IMR-90 (cell line): ENCODE data around the gene PLXNA4. TPM values are rescaled to one million over a fixed set of nuclear protein-coding genes. Genes with fewer than 3 reads are reported as not detected.

Experiments used
- ATAC-seq: fragments of 200-7000 bp; cut with Tn5 transposase; 2 replicates; pipeline ENCODE4 v1.9.1; 2020; ENCODE audit warnings: low read depth, mild to moderate bottlenecking, moderate library complexity
- BruUV-seq: library from RNA; stranded (reverse); fragments of 400-500 nt; replicated peaks from 2 replicates; lab custom pipeline; 2021; lab: Mats Ljungman, UMichigan
- CTCF ChIA-PET: fragments of 300-600 bp; formaldehyde crosslinking; extraction: SDS; loops from one replicate; lab custom pipeline; 2021; ENCODE audit warnings: antibody characterized with exemption; lab: Yijun Ruan, JAX
- POLR2A ChIA-PET: fragments of 300-600 bp; sonication (Branson Sonifier 250); formaldehyde crosslinking; loops from one replicate; lab custom pipeline; 2022; ENCODE audit warnings: antibody characterized with exemption; ENCODE audit not compliant: unreplicated experiment; lab: Charles Lee
- DNase-seq: peaks from one replicate; pipeline ENCODE4 v3.0.0; 2013
- H2AFZ ChIP-seq: replicated peaks from 2 replicates; pipeline ENCODE3; 2013; ENCODE audit warnings: low read length, mild to moderate bottlenecking; ENCODE audit not compliant: poor library complexity
- H2AK5ac ChIP-seq: 2 replicates; pipeline ENCODE4 v1.6.1; 2013; ENCODE audit warnings: low read depth, low read length, inconsistent platforms
- H2AK9ac ChIP-seq: replicated peaks from 2 replicates; pipeline ENCODE3; 2013; ENCODE audit warnings: mild to moderate bottlenecking, low read depth, low read length, moderate library complexity; ENCODE audit not compliant: poor library complexity
- H2BK120ac ChIP-seq: 2 replicates; pipeline ENCODE4 v1.6.1; 2013; ENCODE audit warnings: low read depth, low read length, inconsistent platforms
- H2BK15ac ChIP-seq: 3 replicates; pipeline ENCODE4 v1.6.1; 2013; ENCODE audit warnings: low read depth, low read length, inconsistent platforms
- H2BK20ac ChIP-seq: 2 replicates; pipeline ENCODE4 v1.6.1; 2013; ENCODE audit warnings: low read depth, mild to moderate bottlenecking, inconsistent platforms, low read length, moderate library complexity
- H2BK5ac ChIP-seq: 2 replicates; pipeline ENCODE4 v1.6.1; 2013; ENCODE audit warnings: mild to moderate bottlenecking, low read depth, low read length, inconsistent platforms; ENCODE audit not compliant: poor library complexity, severe bottlenecking
- H3K14ac ChIP-seq: replicated peaks from 2 replicates; pipeline ENCODE4 v1.6.1; 2013; ENCODE audit warnings: low read depth, low read length, inconsistent platforms
- H3K18ac ChIP-seq: 2 replicates; pipeline ENCODE4 v1.6.1; 2013; ENCODE audit warnings: low read depth, low read length, control low read depth
- H3K23ac ChIP-seq: 2 replicates; pipeline ENCODE4 v1.6.1; 2013; ENCODE audit warnings: low read depth, low read length, inconsistent platforms
- H3K27ac ChIP-seq: 2 replicates; pipeline ENCODE4 v1.5.1; 2013; ENCODE audit warnings: mild to moderate bottlenecking, control low read depth, low read length; ENCODE audit not compliant: insufficient read depth
- H3K27me3 ChIP-seq: 2 replicates; pipeline ENCODE4 v1.6.1; 2013; ENCODE audit warnings: low read length; ENCODE audit not compliant: control insufficient read depth, insufficient read depth
- H3K36me3 ChIP-seq: 2 replicates; pipeline ENCODE4 v1.6.1; 2013; ENCODE audit warnings: low read length, mixed read lengths; ENCODE audit not compliant: control insufficient read depth, insufficient read depth
- H3K4ac ChIP-seq: 2 replicates; pipeline ENCODE4 v1.6.1; 2013; ENCODE audit warnings: low read depth, low read length, inconsistent platforms
- H3K4me1 ChIP-seq: 2 replicates; pipeline ENCODE4 v1.6.1; 2013; ENCODE audit warnings: low read length, mixed read lengths; ENCODE audit not compliant: control insufficient read depth, insufficient read depth
- H3K4me2 ChIP-seq: 2 replicates; pipeline ENCODE4 v1.6.1; 2013; ENCODE audit warnings: low read depth, mild to moderate bottlenecking, control low read depth, low read length, moderate library complexity
- H3K4me3 ChIP-seq: 2 replicates; pipeline ENCODE4 v1.5.1; 2013; ENCODE audit warnings: low read depth, mild to moderate bottlenecking, control low read depth, low read length, moderate library complexity; ENCODE audit not compliant: insufficient read depth
- H3K56ac ChIP-seq: 2 replicates; pipeline ENCODE4 v1.6.1; 2013; ENCODE audit warnings: low read length, inconsistent platforms; ENCODE audit not compliant: insufficient read depth; ENCODE audit errors: extremely low read depth
- H3K79me1 ChIP-seq, 2 experiments: 2 replicates each; pipeline ENCODE4 v1.6.1; 2013; ENCODE audit warnings: low read length in 2 of 2, inconsistent platforms in 1 of 2, low read depth in 1 of 2
- H3K9ac ChIP-seq: 2 replicates; pipeline ENCODE4 v1.6.1; 2013; ENCODE audit warnings: low read depth, low read length, control low read depth
- H3K9me1 ChIP-seq: 2 replicates; pipeline ENCODE4 v1.6.1; 2013; ENCODE audit warnings: low read length, inconsistent platforms; ENCODE audit not compliant: insufficient read depth
- H3K9me3 ChIP-seq: 2 replicates; pipeline ENCODE4 v1.6.1; 2013; ENCODE audit warnings: low read length; ENCODE audit not compliant: control insufficient read depth, insufficient read depth
- H4K20me1 ChIP-seq: 2 replicates; pipeline ENCODE4 v1.6.1; 2013; ENCODE audit warnings: low read length, inconsistent platforms; ENCODE audit not compliant: insufficient read depth
- H4K5ac ChIP-seq: 2 replicates; pipeline ENCODE4 v1.6.1; 2013; ENCODE audit warnings: mild to moderate bottlenecking, low read depth, low read length, control low read depth
- H4K8ac ChIP-seq, 2 experiments: 2 replicates each; pipeline ENCODE4 v1.6.1; 2013; ENCODE audit warnings: low read depth in 2 of 2, low read length in 2 of 2, control low read depth in 1 of 2, inconsistent platforms in 1 of 2
- H4K91ac ChIP-seq: 2 replicates; pipeline ENCODE4 v1.6.1; 2013; ENCODE audit warnings: low read depth, low read length, inconsistent platforms; ENCODE audit not compliant: insufficient read depth
- CHD1 ChIP-seq: IDR thresholded peaks from 2 replicates; pipeline ENCODE4 v1.6.1; 2012; ENCODE audit warnings: low read depth, low read length, improper control_type of control experiment
- CTCF ChIP-seq: conservative IDR thresholded peaks from 2 replicates; pipeline ENCODE4 v1.5.1; 2012; ENCODE audit warnings: mild to moderate bottlenecking, low read depth, low read length, improper control_type of control experiment
- ELK1 ChIP-seq: fragments of 150-350 bp; IDR thresholded peaks from 2 replicates; pipeline ENCODE4 v1.6.1; 2016; ENCODE audit warnings: low read depth, mild to moderate bottlenecking, low read length, moderate library complexity, borderline replicate concordance
- FOS ChIP-seq: fragments of 150-350 bp; IDR thresholded peaks from 2 replicates; pipeline ENCODE4 v1.6.1; 2016; ENCODE audit warnings: low read depth, low read length
- MAFK ChIP-seq: IDR thresholded peaks from 2 replicates; pipeline ENCODE4 v1.6.1; 2012; ENCODE audit warnings: low read depth, low read length, improper control_type of control experiment
- MAZ ChIP-seq: IDR thresholded peaks from 2 replicates; pipeline ENCODE4 v1.6.1; 2012; ENCODE audit warnings: low read depth, mild to moderate bottlenecking, low read length, improper control_type of control experiment, moderate library complexity, borderline replicate concordance
- NFE2L2 ChIP-seq: fragments of 150-350 bp; IDR thresholded peaks from 2 replicates; pipeline ENCODE4 v1.6.1; 2016; ENCODE audit warnings: low read depth, mild to moderate bottlenecking, low read length
- POLR2A ChIP-seq: IDR thresholded peaks from 2 replicates; pipeline ENCODE4 v1.6.1; 2012; ENCODE audit warnings: mild to moderate bottlenecking, low read depth, low read length
- RAD21 ChIP-seq: IDR thresholded peaks from 2 replicates; pipeline ENCODE4 v1.6.1; 2012; ENCODE audit warnings: low read length, improper control_type of control experiment
- RFX5 ChIP-seq: IDR thresholded peaks from 2 replicates; pipeline ENCODE4 v1.8.0; 2012; ENCODE audit warnings: low read depth, mild to moderate bottlenecking, low read length, moderate library complexity
- SMC3 ChIP-seq: fragments of 150-350 bp; IDR thresholded peaks from 2 replicates; pipeline ENCODE4 v1.6.1; 2016; ENCODE audit warnings: low read depth, mild to moderate bottlenecking, antibody characterized with exemption, low read length, moderate library complexity
- USF2 ChIP-seq: fragments of 150-350 bp; IDR thresholded peaks from 2 replicates; pipeline ENCODE4 v1.6.1; 2017; ENCODE audit warnings: mild to moderate bottlenecking, antibody characterized with exemption, low read length, low read depth
- WGBS, 2 experiments: methylation state at CpG; one replicate each; pipeline versions ENCODE4 v1.1.5 to v1.1.7; 2013; ENCODE audit warnings: missing lambda C conversion rate in 2 of 2; ENCODE audit not compliant: insufficient read length in 1 of 2; ENCODE audit errors: extremely low coverage in 2 of 2; 5-methylcytosine and 5-hydroxymethylcytosine counted together
- dilution Hi-C: fragments of 300-500 bp; cut with HindIII; formaldehyde crosslinking; loops from one replicate; pipeline ENCODE4 v1.14.3; 2018; ENCODE audit warnings: low sequenced_read_pairs; ENCODE audit not compliant: unreplicated experiment
- in situ Hi-C: fragments of 300-500 bp; cut with MboI; formaldehyde crosslinking; loops from 3 replicates; pipeline ENCODE4 v1.14.3; 2019; ENCODE audit warnings: low sequenced_read_pairs, inconsistent platforms, mixed read lengths
- intact Hi-C: fragments of 100-400 bp; cut with micrococcal nuclease; formaldehyde crosslinking; loops from 2 replicates; pipeline ENCODE4 v1.10.0; 2022
- polyA plus RNA-seq, 3 experiments: library from polyadenylated mRNA; depleted of rRNA; stranded (reverse); fragments of >200 nt; gene quantifications; 2 replicates each; pipeline ENCODE4 v1.2.3, GENCODE V29; 2012; ENCODE audit warnings: low replicate concordance in 1 of 3
- total RNA-seq: library from RNA; depleted of rRNA; stranded (reverse); fragments of >200 nt; gene quantifications from 2 replicates; pipeline ENCODE4 v1.2.3, GENCODE V29; 2012

Gene PLXNA4
- total and polyA plus RNA-seq, 2 of the 4 experiments (the other 2 are of a cell fraction): under 0.01 TPM

GRCh38 chr7:132089356-132089755 lies 486.9 kb downstream of the PLXNA4 start:
- no peak overlapping the region for H2BK15ac ChIP-seq
- in situ Hi-C loops (no loop called here), dilution Hi-C loops (no loop called here), intact Hi-C loops (no loop called here)
- no peaks in the 10 kb centered on the region for H3K79me1 ChIP-seq
- H4K5ac ChIP-seq: no peak overlapping the region
- no peak for DNase-seq
- H2AFZ ChIP-seq: no peak overlapping the region
- H3K56ac ChIP-seq: no peak overlapping the region
- no peak overlapping the region for H3K9ac ChIP-seq
- H2BK120ac ChIP-seq: no peak overlapping the region
- H4K8ac ChIP-seq: no peak overlapping the region
- CTCF ChIA-PET: interaction anchor here (0.7 kb wide), 1 partner anchor 51 kb away, joined by 3 read pairs; no protein-coding TSS in a partner anchor
- no peak overlapping the region for H2AK5ac ChIP-seq
- POLR2A ChIA-PET: interaction anchor here (0.6 kb wide), 2 partner anchors 11 to 25 kb away, joined by 3 read pairs; no protein-coding TSS in a partner anchor
- H3K23ac ChIP-seq: no peak overlapping the region
- H2BK5ac ChIP-seq: no peak overlapping the region
- no peak overlapping the region for H2BK20ac ChIP-seq
- WGBS, 2 experiments: no CpG with 5 or more reads among the region's 3 CpGs
- H3K4me2 ChIP-seq: no peak overlapping the region
- no peak overlapping the region for H2AK9ac ChIP-seq
- BruUV-seq: no TSS peak
- TF ChIP-seq FOS (no peak), SMC3 (no peak), RAD21 (no peak), ELK1 (no peak), MAZ (no peak), NFE2L2 (no peak), RFX5 (no peak), CTCF (no peak), CHD1 (no peak), USF2 (no peak), MAFK (no peak), POLR2A (no peak)
- H3K27ac ChIP-seq: no peak overlapping the region
- no peaks in the 10 kb centered on the region for H3K9me3 ChIP-seq
- H3K4me3 ChIP-seq: no peak overlapping the region
- H4K20me1 ChIP-seq: no peaks in the 10 kb centered on the region
- no peaks in the 10 kb centered on the region for H3K36me3 ChIP-seq
- H3K14ac ChIP-seq: no peak overlapping the region
- H3K18ac ChIP-seq: no peak overlapping the region
- H4K91ac ChIP-seq: no peak overlapping the region
- H3K9me1 ChIP-seq: no peaks in the 10 kb centered on the region
- peaks cover 17% of the 10 kb centered on the region for H3K27me3 ChIP-seq
- ATAC-seq: no peak
- H3K4me1 ChIP-seq: no peaks in the 10 kb centered on the region
- no peak overlapping the region for H3K4ac ChIP-seq
